SIG-M5 treated with dmso at 0.1 percent for 504 hours (cell line): ENCODE results near the gene NIPAL4.

ENCODE experiments used
- DNase-seq: peaks from one replicate; lab custom pipeline; 2025; ENCODE audit not compliant: unreplicated experiment; lab: John Stamatoyannopoulos, UW

NIPAL4 gene

GRCh38 chr5:157514974-157515373 lies 55.0 kb downstream of the NIPAL4 start:
- DNase-seq, result no peak

DNA sequence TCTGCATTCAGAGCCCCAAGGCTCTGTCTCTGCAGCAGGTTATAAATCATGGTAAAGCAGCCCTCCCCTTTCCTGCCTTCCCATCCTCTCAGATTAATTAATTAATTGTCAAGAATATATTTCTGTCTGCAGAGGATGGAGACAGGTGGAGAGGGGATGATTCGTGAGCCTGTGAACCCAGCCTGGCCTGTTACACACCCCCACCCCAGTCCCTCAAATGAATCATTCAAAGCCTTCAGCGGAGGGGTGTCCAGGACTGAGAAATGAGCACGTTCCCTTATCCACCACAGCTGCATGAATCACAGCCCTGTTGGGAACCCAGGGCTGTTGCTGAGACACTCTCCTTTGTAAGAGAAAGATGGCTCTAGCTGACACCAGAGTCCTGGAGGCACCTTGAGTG lies 56.0 kb downstream of the NIPAL4 start:
- no peak for DNase-seq

DNA sequence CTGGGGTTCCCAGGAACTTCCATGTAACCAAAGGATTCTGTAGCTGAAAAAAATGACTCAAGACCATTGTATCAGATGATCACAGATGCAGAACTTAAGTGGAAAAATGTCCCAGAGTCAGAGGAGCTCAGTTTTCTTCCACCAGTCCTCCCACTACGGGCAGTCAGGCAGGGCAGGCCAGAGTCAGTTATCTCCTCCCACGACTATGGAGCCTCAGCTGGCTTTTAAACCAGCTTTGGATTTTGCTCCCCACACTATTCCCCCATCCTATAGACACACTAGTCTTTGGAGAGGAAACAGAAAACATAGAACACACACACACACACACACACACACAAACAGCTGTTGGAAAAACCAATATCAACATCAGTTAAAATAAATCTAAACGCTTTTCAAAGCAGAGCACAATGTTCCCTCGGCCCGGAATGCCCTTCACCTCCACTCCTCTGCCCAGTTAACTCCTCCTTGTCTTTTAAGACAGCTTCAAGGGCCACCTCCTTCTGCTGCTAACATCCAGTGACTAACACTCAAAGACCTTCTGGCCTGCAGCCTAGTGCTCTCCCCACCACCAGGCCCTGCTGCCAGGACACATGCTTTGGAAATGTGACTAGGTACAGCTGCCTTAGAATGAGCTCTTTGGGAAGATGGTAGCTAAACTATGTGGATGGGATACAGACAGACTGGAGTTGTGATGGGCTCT lies 56.8 kb downstream of the NIPAL4 start:
- no peak for DNase-seq

GRCh38 chr5:157518963-157519362 lies 59.0 kb downstream of the NIPAL4 start:
- no peak for DNase-seq

DNA sequence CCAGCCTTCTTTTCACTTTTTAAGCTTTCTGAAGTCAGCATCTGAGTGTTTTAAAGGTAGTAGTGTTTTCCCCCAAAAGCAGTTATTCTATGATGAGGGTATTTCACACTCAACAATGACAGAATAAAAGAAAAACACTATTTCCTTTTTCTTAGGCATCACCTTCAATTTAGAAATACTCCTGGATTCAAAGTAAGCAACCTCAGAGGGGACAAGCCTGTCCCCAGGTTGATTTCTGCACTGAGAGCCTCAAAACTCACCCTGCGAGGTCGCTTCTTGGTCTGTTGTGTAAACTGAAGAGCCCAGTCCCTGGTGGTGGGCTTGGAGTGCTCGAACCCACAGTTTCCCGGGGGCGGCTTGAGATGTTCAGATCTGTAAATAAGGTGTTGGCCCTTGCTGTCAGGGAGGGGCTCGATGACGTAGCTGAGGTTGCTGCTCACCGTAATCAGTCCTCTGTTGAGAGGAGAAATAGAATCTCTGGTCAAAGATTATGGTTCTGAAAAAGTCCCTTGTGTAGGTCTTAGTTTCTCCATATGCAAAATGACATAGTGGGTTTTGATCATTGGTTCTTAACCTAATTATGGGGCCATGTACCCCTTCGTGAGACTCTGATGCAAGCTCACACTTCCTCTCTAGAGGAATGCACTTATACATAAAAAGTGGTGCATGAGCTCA lies 59.7 kb downstream of the NIPAL4 start:
- no peak for DNase-seq

DNA sequence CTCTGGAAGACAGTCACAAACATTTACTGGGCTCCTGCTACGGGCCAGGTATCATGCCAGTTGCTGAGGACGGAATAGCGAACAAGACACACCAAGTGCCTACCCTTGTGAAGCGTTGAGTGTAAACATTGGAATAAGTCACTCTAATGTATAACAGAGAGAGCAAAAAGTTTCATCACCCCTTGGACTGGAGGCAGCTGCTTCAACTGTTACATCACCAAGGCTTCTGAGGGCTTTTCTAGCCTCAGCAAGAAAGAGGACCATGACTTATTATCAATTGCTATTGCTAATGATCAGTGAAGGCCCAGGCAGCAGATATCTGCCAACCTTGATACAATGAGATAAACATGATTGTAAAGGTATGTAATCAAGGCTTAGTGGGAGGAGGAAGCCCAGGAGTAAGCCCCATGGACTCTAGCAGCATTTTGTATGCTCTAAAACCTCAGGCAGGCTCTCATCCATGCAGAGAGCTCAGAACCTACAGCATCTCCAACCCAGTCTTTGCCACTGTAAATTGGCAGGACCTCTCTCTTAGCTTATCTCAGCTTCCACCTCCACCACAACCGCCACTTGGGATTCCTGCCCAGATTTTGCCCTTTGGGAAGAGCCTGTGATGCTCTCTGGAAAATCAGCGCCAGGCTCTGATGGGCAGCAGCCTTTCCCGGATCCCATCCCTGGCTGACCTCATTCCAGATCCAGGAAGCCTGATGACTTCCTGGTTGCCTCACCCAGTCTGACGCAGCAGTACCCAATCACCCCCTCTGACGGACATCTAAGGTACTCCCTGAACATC lies 61.1 kb downstream of the NIPAL4 start:
- no peak for DNase-seq

GRCh38 chr5:157521704-157522029 lies 61.7 kb downstream of the NIPAL4 start:
- no peak for DNase-seq

DNA sequence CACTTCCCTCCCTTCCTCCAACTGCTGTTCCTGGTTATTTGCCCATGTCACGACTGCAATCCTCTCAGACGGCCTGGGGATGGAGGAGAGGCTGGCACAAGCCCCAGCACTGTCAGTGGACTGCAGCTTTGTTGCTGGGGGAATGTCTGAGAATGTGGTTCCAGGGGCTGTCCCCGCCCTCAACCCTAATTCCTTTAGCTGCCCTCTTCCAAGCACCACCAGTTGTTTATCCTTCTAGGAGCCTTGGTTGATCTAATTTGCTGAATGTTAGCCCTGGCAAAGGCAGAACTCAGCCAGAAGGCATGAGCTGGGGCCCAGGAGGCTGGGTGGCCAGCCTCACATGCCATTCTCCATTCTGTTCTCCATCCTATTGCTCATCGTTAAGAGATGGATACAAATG lies 64.0 kb downstream of the NIPAL4 start:
- no peak for DNase-seq
